GM12864 (cell line): ENCODE measurements around the gene DIPK1A.
"Not testable (repeated sequence)": the region's sequence is repeated elsewhere in the genome, so short reads cannot be mapped to it uniquely, and the experiment has no call there.

ENCODE experiments used
- DNase-seq: peaks from one replicate; pipeline ENCODE4 v3.0.0-alpha.2; 2011; ENCODE audit warnings: low read depth
- H3K4me3 ChIP-seq: 2 replicates; pipeline ENCODE4 v1.5.1; 2011; ENCODE audit warnings: mild to moderate bottlenecking, low read depth, low read length, control low read depth
- CTCF ChIP-seq: IDR thresholded peaks from 2 replicates; pipeline ENCODE4 v1.5.1; 2011; ENCODE audit warnings: low read depth, mild to moderate bottlenecking, moderate library complexity, low read length, control low read depth, inconsistent platforms; ENCODE audit errors: missing control alignments

Gene DIPK1A

DNA sequence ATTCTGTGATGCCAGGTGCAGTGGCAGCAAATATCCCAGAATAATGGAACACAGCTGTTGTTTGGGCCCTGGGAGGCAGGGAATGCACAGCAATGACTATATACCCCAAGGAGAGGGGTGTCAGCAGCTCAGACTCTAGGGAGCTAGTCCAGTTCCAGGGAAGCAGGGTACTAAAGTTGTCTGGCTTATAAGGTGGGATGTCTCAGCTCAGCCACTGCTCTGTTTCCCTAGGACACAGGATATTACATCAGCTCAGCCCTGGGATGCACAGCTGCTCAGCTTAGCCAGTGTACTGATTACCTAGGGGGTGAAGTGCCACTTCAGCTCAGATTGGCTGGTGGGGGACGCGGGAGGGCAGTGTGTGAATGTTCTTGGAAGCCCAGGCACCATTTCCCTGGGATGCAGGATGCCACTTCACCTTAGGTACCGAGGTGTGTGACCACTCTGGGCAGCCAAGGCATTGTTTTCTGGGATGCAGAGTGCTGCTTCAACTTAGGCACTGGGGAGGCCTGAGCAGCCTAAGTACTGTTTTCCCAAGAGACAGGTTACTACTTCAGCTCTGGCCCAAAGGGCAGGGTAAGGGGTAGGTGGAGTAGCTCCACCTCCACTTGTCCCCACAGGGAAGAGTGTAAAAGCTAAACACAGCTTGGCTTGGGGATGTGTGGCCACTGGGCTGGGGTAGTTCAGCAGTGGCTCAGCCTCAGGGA, 59.4 kb downstream of the DIPK1A start:
- no peak for DNase-seq
- TF ChIP-seq CTCF: no peak
- H3K4me3 ChIP-seq: no peak overlapping the region

DNA sequence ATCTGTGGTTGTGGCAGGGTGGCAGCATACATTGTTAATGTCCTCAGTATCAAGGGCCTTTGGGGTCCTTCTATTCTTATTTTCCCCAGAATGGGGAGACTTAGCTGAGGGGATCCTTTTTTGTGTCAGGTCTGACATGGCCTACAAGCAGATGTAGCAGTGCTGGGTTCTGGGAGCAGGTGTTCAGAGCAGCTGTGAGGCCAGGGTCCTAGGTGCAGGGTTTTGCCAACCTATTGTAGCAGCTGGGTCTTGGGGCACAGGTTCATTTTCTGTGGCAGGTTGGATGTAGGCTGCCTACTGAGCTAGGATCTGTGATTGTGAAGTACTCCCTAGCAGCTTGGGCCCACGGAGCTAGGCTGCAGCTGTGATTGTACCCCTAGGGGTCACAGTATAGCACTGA, 60.1 kb downstream of the DIPK1A start:
- H3K4me3 ChIP-seq: no peak overlapping the region
- no peak for TF ChIP-seq CTCF
- no peak for DNase-seq

DNA sequence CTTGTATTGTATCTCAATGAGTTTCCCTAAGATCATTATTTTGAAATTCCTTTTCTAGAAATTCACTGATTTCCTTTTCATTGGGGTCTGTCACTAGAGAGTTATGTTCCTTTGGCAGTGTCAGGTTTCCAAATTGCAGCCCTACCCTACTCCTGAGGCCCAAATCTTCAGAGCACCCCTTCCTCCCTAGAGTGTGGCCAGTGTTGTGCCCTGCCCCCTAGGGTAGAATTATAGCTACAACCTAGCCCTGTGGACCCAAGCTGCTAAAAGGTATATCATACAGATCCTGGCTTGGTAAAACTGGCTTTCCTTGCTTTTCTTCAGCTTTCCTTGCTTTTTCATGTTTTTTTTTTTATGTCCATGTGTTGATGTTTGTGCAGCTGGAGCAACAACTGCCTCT, 60.7 kb downstream of the DIPK1A start:
- no peak for DNase-seq
- no peak overlapping the region for H3K4me3 ChIP-seq
- TF ChIP-seq CTCF: no peak

DNA sequence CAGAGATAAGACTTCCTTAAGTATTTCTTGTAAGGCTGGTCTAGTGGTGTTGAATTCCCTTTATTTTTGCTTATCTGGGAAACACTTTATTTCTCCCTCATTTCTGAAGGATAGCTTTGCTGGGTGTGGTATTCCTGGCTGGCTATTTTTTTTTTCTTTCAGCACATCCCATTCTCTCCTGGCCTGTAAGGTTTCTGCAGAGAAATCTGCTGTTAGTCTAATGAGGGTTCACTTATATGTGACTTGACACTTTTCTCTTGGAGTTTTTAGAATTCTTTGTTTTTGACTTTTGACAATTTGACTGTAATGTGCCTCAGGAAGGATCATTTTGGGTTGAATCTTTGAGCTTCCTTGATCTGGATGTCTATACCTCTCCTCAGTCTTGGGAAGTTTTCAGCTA, 61.5 kb downstream of the DIPK1A start:
- H3K4me3 ChIP-seq: no peak overlapping the region
- no peak for TF ChIP-seq CTCF
- no peak for DNase-seq

DNA sequence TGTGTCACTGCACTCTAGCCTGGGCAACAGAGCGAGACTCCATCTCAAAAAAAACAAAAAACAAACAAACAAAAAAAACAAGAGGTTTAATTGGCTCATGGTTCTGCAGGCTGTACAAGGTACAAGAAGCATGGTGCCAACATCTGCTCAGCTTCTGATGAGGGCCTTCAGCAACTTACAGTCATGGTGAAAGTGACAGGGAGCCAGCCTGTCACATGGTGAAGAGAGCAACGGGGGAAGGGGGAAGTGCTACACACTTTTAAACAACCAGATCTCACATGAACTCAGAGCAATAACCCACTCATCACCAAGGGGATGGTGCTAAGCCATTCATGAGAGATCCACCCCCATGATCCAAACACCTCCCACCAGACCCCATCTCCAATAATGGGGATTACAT, 63.2 kb downstream of the DIPK1A start:
- DNase-seq, H3K4me3 ChIP-seq: not testable (repeated sequence)

DNA sequence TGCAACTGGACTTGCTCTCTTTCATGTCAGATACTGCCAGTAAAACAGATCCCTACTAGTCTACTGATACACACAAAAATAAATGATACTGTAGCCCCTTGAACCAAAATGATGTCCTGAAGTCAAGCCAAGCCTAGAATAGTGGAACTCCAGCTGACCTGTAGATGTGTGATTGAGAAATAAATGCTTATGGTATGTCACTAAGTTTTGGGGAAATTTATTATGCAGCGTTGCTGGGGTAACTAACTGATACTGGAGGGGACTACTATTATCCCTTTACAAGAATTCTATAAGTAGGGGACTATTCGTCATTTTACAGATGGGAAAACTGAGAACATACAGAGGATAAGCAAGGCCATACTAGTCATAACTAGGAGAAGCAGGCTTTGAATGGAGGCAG, 73.8 kb downstream of the DIPK1A start:
- H3K4me3 ChIP-seq: no peak overlapping the region
- TF ChIP-seq CTCF: no peak
- DNase-seq: no peak

GRCh38 chr1:92886886-92887419, 74.3 kb downstream of the DIPK1A start:
- no peak for TF ChIP-seq CTCF
- DNase-seq: no peak

DNA sequence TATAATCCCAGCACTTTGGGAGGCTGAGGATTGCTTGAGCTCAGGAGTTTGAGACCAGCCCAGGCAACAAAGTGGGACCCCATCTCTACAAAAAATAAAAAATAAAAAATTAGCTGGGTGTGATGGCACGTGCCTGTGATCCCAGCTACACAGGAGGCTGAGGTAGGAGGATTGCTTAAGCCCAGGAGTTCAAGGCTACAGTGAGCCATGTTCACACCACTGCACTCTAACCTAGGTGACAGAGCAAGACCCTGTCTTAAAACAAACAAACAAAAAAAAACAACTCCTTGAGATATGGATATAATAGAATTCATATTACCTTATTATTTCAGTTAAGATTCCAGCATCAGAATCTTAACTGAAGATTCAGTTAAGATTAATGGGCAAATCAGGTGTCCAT, 77.1 kb downstream of the DIPK1A start:
- no peak for DNase-seq
- TF ChIP-seq CTCF: no peak
- no peak overlapping the region for H3K4me3 ChIP-seq

More at GRCh38 chr1:92886886-92887419, 74.3 kb downstream of the DIPK1A start:
- no peak overlapping the region for H3K4me3 ChIP-seq
